HG03280 (cell line): Measurements from ENCODE around the gene EXTL1.

Experiments
- ATAC-seq: cut with Tn5 transposase; IDR thresholded peaks from one replicate; pipeline ENCODE4 v1.9.1; 2021; ENCODE audit warnings: mild to moderate bottlenecking, moderate library complexity; ENCODE audit not compliant: unreplicated experiment

EXTL1 gene

GRCh38 chr1:26023826-26024225 lies 2.3 kb downstream of the EXTL1 start:
- no peak for ATAC-seq

- ATAC-seq = no peak
Measured at GRCh38 chr1:26025060-26025459, 3.5 kb downstream of the EXTL1 start.

GRCh38 chr1:26025517-26025916 lies 3.9 kb downstream of the EXTL1 start:
- no peak for ATAC-seq

GRCh38 chr1:26027716-26028489 lies 6.3 kb downstream of the EXTL1 start:
- no peak for ATAC-seq

- no peak for ATAC-seq
Measured at GRCh38 chr1:26028490-26028980, 7.0 kb downstream of the EXTL1 start.

- ATAC-seq = no peak
Measured at GRCh38 chr1:26029054-26029863, 7.7 kb downstream of the EXTL1 start.

- no peak for ATAC-seq
Measured at GRCh38 chr1:26029864-26030481, 8.4 kb downstream of the EXTL1 start.

GRCh38 chr1:26031196-26031595 lies 9.6 kb downstream of the EXTL1 start:
- ATAC-seq = no peak

GRCh38 chr1:26031611-26032220 lies 10.1 kb downstream of the EXTL1 start:
- no peak for ATAC-seq

GRCh38 chr1:26032656-26033357 lies 11.2 kb downstream of the EXTL1 start:
- no peak for ATAC-seq

- ATAC-seq = no peak
Measured at GRCh38 chr1:26034504-26035202, 13.1 kb downstream of the EXTL1 start.

GRCh38 chr1:26035203-26035958 lies 13.8 kb downstream of the EXTL1 start:
- ATAC-seq = peak; percentile 91

GRCh38 chr1:26035959-26036755 lies 14.6 kb downstream of the EXTL1 start:
- ATAC-seq = peak; percentile 56

GRCh38 chr1:26036756-26037281 lies 15.2 kb downstream of the EXTL1 start:
- no peak for ATAC-seq

- no peak for ATAC-seq
Measured at GRCh38 chr1:26037904-26038303, 16.3 kb downstream of the EXTL1 start.

- no peak for ATAC-seq
Measured at GRCh38 chr1:26038477-26038876, 16.9 kb downstream of the EXTL1 start.

- no peak for ATAC-seq
Measured at GRCh38 chr1:26038904-26039303, 17.3 kb downstream of the EXTL1 start.

- no peak for ATAC-seq
Measured at GRCh38 chr1:26041401-26041800, 19.8 kb downstream of the EXTL1 start.
